GM18511 (cell line): ENCODE measurements around the gene NT5C3A.
"Not testable (repeated sequence)": the region's sequence is repeated elsewhere in the genome, so short reads cannot be mapped to it uniquely, and the experiment has no call there.

ENCODE experiments used
- ATAC-seq: cut with Tn5 transposase; IDR thresholded peaks from one replicate; pipeline ENCODE4 v1.9.1; 2021; ENCODE audit warnings: mild to moderate bottlenecking, moderate library complexity; ENCODE audit not compliant: unreplicated experiment

NT5C3A gene

DNA sequence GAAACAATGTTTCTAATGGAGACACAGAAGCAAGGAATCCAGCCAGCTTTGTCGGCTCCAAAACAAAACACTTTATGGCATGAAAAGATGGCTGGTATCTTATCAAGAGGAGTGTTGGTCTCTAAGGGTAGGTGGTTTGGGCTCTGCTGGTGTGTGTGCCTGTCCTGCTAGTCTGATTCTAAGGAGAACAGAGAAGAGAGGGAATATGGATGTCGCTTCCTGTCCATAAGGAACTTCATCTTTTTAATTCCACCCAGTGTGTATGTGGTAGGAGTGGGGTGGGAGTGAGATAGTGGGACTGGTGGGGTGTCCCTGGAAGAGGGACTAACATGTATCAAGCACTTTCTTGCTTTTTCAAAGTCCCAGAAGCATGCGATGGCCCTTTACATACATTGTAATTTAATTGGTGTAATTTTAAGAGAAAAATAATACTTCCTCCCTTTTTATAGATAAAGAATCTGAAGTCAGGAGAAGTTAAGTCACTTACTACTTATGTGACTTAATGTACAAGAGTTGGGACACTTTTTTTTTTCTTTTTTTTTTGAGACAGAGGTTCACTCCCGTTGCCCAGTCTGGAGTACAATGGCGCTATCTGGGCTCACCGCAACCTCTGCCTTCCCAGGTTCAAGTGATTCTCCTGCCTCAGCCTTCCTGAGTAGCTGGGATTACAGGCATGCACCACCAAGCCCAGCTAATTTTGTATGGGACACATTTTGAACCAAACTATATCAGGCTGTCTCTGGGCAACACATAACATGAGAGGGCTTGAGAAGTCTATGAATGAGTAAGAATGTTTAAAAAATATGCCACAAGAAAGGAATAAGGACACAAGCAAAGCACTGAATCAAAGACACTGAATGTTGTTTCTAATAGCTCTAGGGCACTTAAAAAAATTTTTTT is 18.8 kb downstream of the NT5C3A start:
- ATAC-seq = no peak

GRCh38 chr7:33041631-33042428 is 20.7 kb downstream of the NT5C3A start:
- ATAC-seq = no peak

GRCh38 chr7:33040803-33041516 is 21.6 kb downstream of the NT5C3A start:
- peak; percentile 94 for ATAC-seq

DNA sequence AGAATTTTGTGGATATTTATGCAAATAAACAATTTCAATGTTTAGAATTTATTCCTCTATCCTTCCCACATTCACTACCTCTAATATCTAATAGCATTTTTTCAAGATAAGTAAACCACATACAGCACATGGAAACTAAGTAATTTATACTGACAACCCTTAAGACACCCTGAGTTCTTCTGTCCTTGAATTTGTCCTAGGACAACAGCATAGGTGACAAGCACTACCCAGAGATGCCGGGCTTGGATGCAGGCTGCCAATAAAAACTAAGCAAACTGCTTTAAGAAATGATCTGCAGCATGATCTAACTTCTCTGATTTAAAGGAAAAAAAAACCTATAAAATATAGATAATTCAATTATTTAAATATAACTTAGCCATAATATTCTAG is 22.7 kb downstream of the NT5C3A start:
- ATAC-seq = no peak

DNA sequence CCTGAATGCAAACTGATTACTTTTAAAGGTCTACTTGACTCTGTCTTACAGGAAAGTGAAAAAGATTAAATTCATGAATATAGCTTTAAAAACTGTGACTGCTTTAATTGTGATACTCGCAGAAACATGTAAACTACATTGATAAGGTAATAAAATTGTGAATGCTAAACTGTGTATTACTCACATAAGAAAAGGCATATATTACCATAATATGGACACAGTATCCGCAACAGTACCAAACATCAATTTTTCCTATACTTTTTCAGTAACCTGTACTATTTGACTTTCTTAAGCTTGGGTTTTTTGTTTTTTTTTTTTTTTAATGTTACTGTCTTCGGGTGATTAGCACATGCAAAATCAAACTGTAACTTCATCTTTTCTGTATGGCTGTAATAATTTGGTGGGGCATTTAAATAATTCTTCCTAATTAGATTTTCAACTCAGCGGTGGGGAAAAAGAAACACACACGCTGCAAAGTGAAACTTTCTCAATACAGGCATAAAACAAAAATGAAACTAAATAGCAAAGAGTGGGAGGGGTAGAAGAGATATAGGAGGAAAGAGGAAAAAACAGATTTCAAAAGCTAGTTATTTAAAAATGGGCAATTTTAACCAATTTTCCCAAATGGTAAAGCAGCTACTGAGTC is 23.2 kb downstream of the NT5C3A start:
- peak; percentile 44 for ATAC-seq

DNA sequence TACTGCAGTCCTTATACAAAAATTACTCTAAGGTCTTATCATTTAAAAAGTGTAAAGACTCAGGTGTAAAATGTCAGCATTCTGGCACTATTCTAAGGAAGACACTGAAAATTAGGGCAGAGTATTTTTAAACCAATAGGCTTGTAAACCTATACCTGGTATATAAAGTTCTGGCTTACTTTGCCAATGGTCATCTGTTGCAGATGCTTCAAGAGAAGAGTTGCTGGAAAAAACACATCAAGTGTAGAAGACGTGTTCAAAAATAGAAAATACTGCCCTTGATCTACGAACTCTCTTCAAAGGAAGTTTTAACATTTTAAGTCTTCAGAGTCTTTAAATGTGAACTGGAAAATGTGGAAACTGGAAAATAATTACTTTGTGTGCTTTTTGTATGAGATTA is 23.9 kb downstream of the NT5C3A start:
- no peak for ATAC-seq

DNA sequence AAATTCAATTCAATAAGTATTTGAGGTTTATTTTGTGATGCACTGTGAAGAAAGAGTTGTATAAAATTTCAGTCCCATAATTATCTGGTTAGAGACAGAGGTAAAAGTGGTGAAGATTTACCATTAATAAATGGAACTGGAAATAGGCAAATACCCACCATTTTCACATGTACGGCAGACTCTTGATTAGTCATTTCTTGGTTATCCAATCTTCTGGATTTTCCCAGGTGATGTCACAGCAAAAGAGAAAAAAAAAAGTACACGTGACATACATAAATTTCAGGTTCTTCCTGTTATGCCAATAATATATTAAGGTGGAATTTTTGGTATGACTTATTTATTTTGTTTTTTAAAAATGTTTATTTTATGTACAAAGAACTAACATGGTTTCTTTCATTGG is 26.8 kb downstream of the NT5C3A start:
- ATAC-seq = no peak

DNA sequence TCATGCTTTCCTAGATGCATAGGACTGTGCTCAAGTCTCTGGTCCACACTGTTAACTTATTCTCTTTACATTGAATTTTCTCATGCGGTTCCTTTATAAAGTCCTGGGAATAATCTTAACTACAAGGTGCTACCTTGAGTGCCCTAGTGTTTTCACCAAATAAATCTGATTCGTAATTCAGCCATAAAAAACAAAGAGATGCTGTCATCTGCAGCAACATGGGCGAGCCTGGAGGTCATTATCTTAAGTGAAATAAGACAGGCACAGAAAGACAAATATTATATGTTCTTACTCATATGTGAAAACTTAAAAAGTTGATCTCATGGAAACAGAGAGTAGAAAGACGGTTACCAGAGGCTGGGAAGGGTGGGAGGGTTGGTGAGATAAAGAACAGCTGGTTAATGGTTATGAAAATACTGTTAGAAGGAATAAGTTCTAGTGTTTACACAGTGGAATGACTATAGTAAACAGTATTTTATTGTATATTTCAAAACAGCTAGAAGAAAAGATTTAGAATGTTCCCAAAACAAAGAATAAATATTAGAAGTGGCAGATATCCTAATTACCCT is 38.3 kb downstream of the NT5C3A start:
- ATAC-seq = no peak

DNA sequence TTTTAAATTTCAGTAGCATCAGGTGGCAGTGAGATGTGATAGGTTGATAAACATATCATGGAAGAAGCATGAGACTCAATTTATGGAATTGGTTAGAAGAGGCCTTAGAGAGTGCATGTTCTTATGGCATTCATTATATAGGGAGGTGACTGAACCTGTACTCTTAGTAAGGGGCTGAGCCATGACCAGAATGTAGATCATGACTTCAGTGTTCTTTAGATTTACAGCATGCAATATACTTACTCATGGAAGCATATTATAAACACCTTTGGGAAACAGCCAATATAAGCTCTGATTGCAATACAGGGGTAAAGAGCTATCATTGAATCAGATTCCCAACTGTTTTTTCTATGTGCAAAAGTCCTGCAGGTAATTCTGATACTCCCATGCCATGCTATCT is 50.2 kb downstream of the NT5C3A start:
- no peak for ATAC-seq

DNA sequence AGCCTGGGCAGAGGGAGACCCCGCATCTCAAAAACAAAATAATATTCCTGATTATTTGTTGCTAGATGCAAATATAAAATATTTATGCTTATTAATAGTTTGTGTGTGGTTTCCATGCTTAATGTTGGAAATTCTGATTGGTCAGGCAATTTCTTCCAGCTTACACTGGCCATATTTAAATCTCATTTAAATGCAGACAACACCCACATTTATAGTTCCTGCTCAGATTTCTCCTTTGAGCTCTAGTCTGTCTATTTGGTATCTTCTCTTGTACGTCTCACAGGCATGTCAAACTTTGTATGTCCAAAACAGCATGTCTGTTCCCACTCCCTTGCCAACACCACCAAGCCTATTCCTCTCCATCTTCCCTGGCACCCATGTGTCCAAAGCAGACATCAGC is 52.8 kb downstream of the NT5C3A start:
- ATAC-seq = no peak

DNA sequence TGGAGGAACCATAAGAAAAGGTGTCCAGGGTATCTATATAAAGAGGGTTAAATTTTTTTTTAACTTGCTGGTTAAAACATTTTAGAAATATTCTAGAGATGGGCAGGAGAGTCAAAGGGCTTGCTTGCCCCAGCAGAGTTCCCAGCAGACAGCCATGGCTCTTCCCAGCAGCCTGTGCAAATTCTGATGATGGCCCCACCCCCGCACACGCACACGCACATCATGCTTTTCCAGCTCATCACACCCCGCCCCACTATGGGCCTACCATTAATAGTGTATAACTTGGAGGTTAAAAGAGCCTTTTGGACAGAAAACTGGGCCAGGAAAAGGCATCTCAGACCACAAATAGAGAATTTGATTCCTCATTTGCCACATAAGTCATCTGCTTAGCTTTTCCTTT is 56.9 kb downstream of the NT5C3A start:
- not testable (repeated sequence) for ATAC-seq

DNA sequence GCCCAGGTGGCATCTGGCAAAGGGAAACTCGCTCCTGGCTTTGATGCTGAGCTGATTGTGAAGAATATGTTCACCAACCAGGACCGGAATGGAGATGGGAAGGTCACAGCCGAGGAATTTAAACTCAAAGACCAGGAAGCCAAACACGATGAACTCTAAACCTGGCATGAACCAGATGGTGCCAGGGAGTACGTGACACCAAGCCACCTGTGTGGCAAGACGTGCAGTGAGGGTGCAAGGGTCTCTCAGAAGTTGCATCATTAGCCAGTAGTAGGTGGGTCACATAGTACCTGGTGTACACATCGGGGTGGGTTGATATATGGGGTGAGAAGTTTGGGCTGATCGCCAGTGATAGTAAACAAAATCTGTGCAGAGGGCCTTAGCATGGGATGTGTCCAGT is 57.4 kb downstream of the NT5C3A start:
- not testable (repeated sequence) for ATAC-seq

DNA sequence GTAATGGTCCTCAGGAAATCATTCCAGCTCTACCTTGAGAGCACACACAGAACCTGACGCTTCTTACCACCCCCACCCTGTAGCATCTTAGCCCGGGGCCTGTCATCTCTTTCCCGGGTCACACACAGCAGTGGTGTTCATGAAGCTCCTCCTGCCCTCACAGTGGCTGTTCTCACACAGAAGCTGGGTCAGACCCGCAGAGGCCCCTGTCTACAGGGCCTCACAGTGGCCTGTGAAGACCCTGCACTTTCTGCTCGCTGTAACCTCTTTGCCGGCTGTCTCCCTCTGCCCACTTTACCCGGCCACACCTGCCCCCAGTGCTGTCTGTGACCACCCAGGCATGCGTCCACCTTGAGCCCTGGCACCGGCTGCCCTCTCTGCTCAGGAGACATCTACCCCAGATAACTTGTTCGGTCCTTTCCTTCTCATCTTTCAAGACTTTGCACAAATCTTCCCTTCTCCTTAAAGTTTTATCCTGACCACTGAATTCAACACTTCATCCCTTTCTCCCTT is 58.4 kb downstream of the NT5C3A start:
- not testable (repeated sequence) for ATAC-seq

GRCh38 chr7:33003111-33003510 is 59.5 kb downstream of the NT5C3A start:
- ATAC-seq = not testable (repeated sequence)

DNA sequence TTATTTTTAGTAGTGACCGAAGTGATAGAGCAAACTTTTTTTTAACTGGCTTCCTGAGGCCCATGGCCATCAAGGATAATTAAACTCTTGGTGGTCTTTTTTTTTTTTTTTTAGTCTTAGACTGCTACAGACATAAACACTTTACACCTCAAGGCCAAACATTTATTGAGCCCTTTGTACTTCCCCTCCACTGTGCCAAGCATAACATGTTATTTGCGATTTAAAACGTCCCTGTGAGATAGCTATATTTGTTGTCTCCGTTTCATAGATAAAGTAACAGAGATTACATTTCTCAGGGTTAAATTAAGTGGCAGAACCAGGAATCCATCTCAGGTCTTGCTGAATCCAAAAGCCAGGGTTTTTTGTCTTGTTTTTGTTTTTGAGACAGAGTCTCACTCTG is 63.2 kb downstream of the NT5C3A start:
- ATAC-seq = not testable (repeated sequence)

- ATAC-seq = peak; percentile 76
Observed at GRCh38 chr7:32998361-32999171, 64.0 kb downstream of the NT5C3A start.

- peak; percentile 24 for ATAC-seq
Observed at GRCh38 chr7:32997956-32998355, 64.6 kb downstream of the NT5C3A start.

DNA sequence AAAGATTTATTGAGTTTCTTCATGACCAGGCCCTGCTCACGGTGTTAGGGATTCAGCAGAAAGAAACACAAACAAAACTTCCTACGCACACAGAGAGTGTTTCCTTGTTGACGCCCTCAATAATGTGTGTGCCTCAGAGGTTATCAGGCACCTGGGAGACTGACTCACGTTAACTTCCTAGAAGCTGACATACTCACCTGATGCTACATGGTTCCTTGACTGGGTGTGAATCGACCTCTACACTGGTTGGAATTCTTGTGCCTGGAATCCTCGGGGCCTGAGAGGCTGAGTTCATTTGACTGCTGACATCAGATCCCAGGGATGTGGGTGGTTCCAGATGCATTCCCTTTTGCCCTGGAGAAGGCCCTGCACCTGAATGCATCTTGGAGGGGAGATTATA is 69.8 kb downstream of the NT5C3A start:
- not testable (repeated sequence) for ATAC-seq

- not testable (repeated sequence) for ATAC-seq
Observed at GRCh38 chr7:32991975-32992700, 70.4 kb downstream of the NT5C3A start.
